ENCODE results near the gene HAUS1.

GRCh38 chr18:46167971-46168370 is 63.8 kb downstream of the HAUS1 start:
- TF ChIP-seq, protein P1, sequence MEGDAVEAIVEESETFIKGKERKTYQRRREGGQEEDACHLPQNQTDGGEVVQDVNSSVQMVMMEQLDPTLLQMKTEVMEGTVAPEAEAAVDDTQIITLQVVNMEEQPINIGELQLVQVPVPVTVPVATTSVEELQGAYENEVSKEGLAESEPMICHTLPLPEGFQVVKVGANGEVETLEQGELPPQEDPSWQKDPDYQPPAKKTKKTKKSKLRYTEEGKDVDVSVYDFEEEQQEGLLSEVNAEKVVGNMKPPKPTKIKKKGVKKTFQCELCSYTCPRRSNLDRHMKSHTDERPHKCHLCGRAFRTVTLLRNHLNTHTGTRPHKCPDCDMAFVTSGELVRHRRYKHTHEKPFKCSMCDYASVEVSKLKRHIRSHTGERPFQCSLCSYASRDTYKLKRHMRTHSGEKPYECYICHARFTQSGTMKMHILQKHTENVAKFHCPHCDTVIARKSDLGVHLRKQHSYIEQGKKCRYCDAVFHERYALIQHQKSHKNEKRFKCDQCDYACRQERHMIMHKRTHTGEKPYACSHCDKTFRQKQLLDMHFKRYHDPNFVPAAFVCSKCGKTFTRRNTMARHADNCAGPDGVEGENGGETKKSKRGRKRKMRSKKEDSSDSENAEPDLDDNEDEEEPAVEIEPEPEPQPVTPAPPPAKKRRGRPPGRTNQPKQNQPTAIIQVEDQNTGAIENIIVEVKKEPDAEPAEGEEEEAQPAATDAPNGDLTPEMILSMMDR (conservative IDR thresholded peaks at IDR 0.05; ENCODE audit: low read depth in 2 of 2) = no peak
- TF ChIP-seq EZH2 (IDR thresholded peaks at IDR 0.05; ENCODE audit: low read depth, unreplicated experiment) (no peak), POLR2AphosphoS5 (IDR thresholded peaks at IDR 0.05; ENCODE audit: low read depth) (no peak), JUNB (IDR thresholded peaks at IDR 0.05; ENCODE audit: unreplicated experiment) (no peak)

All from GM23338 (cell line).